HL-60 (cell line): ENCODE results near the gene MAP4K5.

Experiments
- CTCF ChIP-seq: IDR thresholded peaks from one replicate; pipeline ENCODE4 v1.5.1; 2011; ENCODE audit warnings: low read length, control low read depth, inconsistent platforms; ENCODE audit not compliant: insufficient read depth
- POLR2AphosphoS5 ChIP-seq: IDR thresholded peaks from 2 replicates; pipeline ENCODE4 v1.6.1; 2012; ENCODE audit warnings: low read depth
- REST ChIP-seq: IDR thresholded peaks from 2 replicates; pipeline ENCODE4 v1.6.1; 2012; ENCODE audit warnings: low read depth; ENCODE audit not compliant: insufficient replicate concordance
- SPI1 ChIP-seq: IDR thresholded peaks from 2 replicates; pipeline ENCODE4 v1.6.1; 2012; ENCODE audit warnings: low read depth, mild to moderate bottlenecking, borderline replicate concordance

- TF ChIP-seq CTCF (no peak), REST (no peak), POLR2AphosphoS5 (no peak), SPI1 (no peak)
Measured at GRCh38 chr14:50469982-50470381, 62.4 kb downstream of the MAP4K5 start.
